H9 (cell line): ENCODE measurements around the gene CLK3. TPM values are rescaled to one million over a fixed set of nuclear protein-coding genes. Genes with fewer than 3 reads are reported as not detected.
A peak's percentile ranks its signal among the peaks of the same experiment; 100 is the strongest.

Experiments used
- DNase-seq: peaks from one replicate; pipeline ENCODE4 v3.0.0-alpha.2; 2017
- H2AFZ ChIP-seq: one replicate; pipeline ENCODE4 v1.6.1; 2013; ENCODE audit warnings: mild to moderate bottlenecking, low read length, control low read depth, moderate library complexity
- H2AK5ac ChIP-seq: 2 replicates; pipeline ENCODE4 v1.6.1; 2013; ENCODE audit warnings: low read length, control low read depth, mixed read lengths; ENCODE audit not compliant: insufficient read length
- H2BK120ac ChIP-seq: one replicate; pipeline ENCODE4 v1.6.1; 2013; ENCODE audit warnings: low read depth, mild to moderate bottlenecking, low read length, control low read depth, inconsistent platforms; ENCODE audit not compliant: poor library complexity, severe bottlenecking
- H2BK12ac ChIP-seq: 2 replicates; pipeline ENCODE4 v1.6.1; 2013; ENCODE audit warnings: low read length, control low read depth, mixed read lengths, low read depth; ENCODE audit not compliant: insufficient read length
- H2BK15ac ChIP-seq: 2 replicates; pipeline ENCODE4 v1.6.1; 2013; ENCODE audit warnings: low read depth, low read length, control low read depth
- H2BK20ac ChIP-seq: one replicate; pipeline ENCODE4 v1.6.1; 2013; ENCODE audit warnings: low read depth, mild to moderate bottlenecking, low read length, control low read depth, inconsistent platforms; ENCODE audit not compliant: poor library complexity, severe bottlenecking
- H2BK5ac ChIP-seq: 2 replicates; pipeline ENCODE4 v1.6.1; 2013; ENCODE audit warnings: low read length, control low read depth, mixed read lengths; ENCODE audit not compliant: insufficient read length
- H3K14ac ChIP-seq: 2 replicates; pipeline ENCODE4 v1.6.1; 2013; ENCODE audit warnings: low read length, control low read depth; ENCODE audit not compliant: insufficient read depth
- H3K18ac ChIP-seq: 2 replicates; pipeline ENCODE4 v1.6.1; 2013; ENCODE audit warnings: low read depth, mild to moderate bottlenecking, mixed read lengths, low read length, control low read depth; ENCODE audit not compliant: insufficient read length
- H3K23ac ChIP-seq: 2 replicates; pipeline ENCODE4 v1.6.1; 2013; ENCODE audit warnings: low read length, control low read depth, mixed read lengths, low read depth; ENCODE audit not compliant: insufficient read length
- H3K23me2 ChIP-seq: 2 replicates; pipeline ENCODE4 v1.6.1; 2013; ENCODE audit warnings: low read depth, mild to moderate bottlenecking, mixed read lengths, low read length, control low read depth; ENCODE audit not compliant: insufficient read length, poor library complexity, severe bottlenecking
- H3K27ac ChIP-seq: 2 replicates; pipeline ENCODE4 v1.5.1; 2013; ENCODE audit warnings: low read length, control low read depth, mixed read lengths, low read depth; ENCODE audit not compliant: insufficient read length
- H3K27me3 ChIP-seq: 2 replicates; pipeline ENCODE4 v1.6.1; 2013; ENCODE audit warnings: low read length, control low read depth, inconsistent platforms; ENCODE audit not compliant: insufficient read depth
- H3K4ac ChIP-seq: 2 replicates; pipeline ENCODE4 v1.6.1; 2013; ENCODE audit warnings: low read depth, mild to moderate bottlenecking, control low read depth, inconsistent platforms, low read length, moderate library complexity
- H3K4me1 ChIP-seq: 2 replicates; pipeline ENCODE4 v1.6.1; 2013; ENCODE audit warnings: low read length, control low read depth, inconsistent platforms; ENCODE audit not compliant: insufficient read depth
- H3K4me2 ChIP-seq: 2 replicates; pipeline ENCODE4 v1.6.1; 2013; ENCODE audit warnings: low read length, control low read depth, mixed read lengths; ENCODE audit not compliant: insufficient read length, insufficient read depth
- H3K56ac ChIP-seq: 2 replicates; pipeline ENCODE4 v1.6.1; 2013; ENCODE audit warnings: low read depth, mild to moderate bottlenecking, mixed read lengths, low read length, control low read depth; ENCODE audit not compliant: insufficient read length
- H3K79me1 ChIP-seq: 2 replicates; pipeline ENCODE4 v1.6.1; 2013; ENCODE audit warnings: low read depth, mild to moderate bottlenecking, moderate library complexity, low read length, control low read depth, inconsistent platforms; ENCODE audit not compliant: insufficient read depth, poor library complexity, severe bottlenecking
- H3K79me2 ChIP-seq: 2 replicates; pipeline ENCODE4 v1.6.1; 2013; ENCODE audit warnings: low read length, control low read depth, inconsistent platforms; ENCODE audit not compliant: insufficient read depth
- H3K9ac ChIP-seq: 2 replicates; pipeline ENCODE4 v1.6.1; 2013; ENCODE audit warnings: low read length, control low read depth, mixed read lengths; ENCODE audit not compliant: insufficient read length; ENCODE audit errors: extremely low read depth
- H3K9me3 ChIP-seq: one replicate; pipeline ENCODE4 v1.6.1; 2013; ENCODE audit warnings: low read depth, low read length, inconsistent platforms; ENCODE audit not compliant: control insufficient read depth
- H3T11ph ChIP-seq: one replicate; pipeline ENCODE4 v1.6.1; 2013; ENCODE audit warnings: mild to moderate bottlenecking, low read length, control low read depth, inconsistent platforms
- H4K20me1 ChIP-seq: one replicate; pipeline ENCODE4 v1.6.1; 2013; ENCODE audit not compliant: control insufficient read depth, insufficient read length, insufficient read depth
- H4K5ac ChIP-seq: 2 replicates; pipeline ENCODE4 v1.6.1; 2013; ENCODE audit warnings: low read depth, mild to moderate bottlenecking, mixed read lengths, low read length, control low read depth; ENCODE audit not compliant: insufficient read length
- H4K8ac ChIP-seq: replicated peaks from 2 replicates; pipeline ENCODE4 v1.6.1; 2013; ENCODE audit warnings: low read length, control low read depth, mixed read lengths, low read depth; ENCODE audit not compliant: insufficient read length
- H4K91ac ChIP-seq: 2 replicates; pipeline ENCODE4 v1.6.1; 2013; ENCODE audit warnings: low read depth, mild to moderate bottlenecking, moderate library complexity, mixed read lengths, low read length, control low read depth; ENCODE audit not compliant: insufficient read length
- H3K27ac Mint-ChIP-seq, 3 experiments: 2 replicates in 2 of 3; 3 replicates in 1 of 3; pipeline ENCODE4 v1.8.0; 2020 to 2021; ENCODE audit warnings: mixed read lengths in 3 of 3, mild to moderate bottlenecking in 1 of 3, moderate library complexity in 1 of 3
- H3K27me3 Mint-ChIP-seq: 2 replicates; pipeline ENCODE4 v1.8.0; 2021; ENCODE audit warnings: low read depth, mild to moderate bottlenecking, moderate library complexity, mixed read lengths
- H3K36me3 Mint-ChIP-seq, 3 experiments: 2 replicates in 2 of 3; 3 replicates in 1 of 3; pipeline ENCODE4 v1.8.0; 2020 to 2021; ENCODE audit warnings: low read depth in 3 of 3, mixed read lengths in 3 of 3; ENCODE audit not compliant: insufficient read depth in 1 of 3
- H3K4me1 Mint-ChIP-seq, 2 experiments: 2 replicates each; pipeline ENCODE4 v1.8.0; 2020; ENCODE audit warnings: mixed read lengths in 2 of 2
- H3K4me3 Mint-ChIP-seq, 2 experiments: 2 replicates in 1 of 2; 3 replicates in 1 of 2; pipeline ENCODE4 v1.8.0; 2020 to 2021; ENCODE audit warnings: mild to moderate bottlenecking in 2 of 2, mixed read lengths in 2 of 2, moderate library complexity in 1 of 2
- H3K9me3 Mint-ChIP-seq, 2 experiments: 2 replicates in 1 of 2; 3 replicates in 1 of 2; pipeline ENCODE4 v1.8.0; 2020; ENCODE audit warnings: mild to moderate bottlenecking in 2 of 2, mixed read lengths in 2 of 2, moderate library complexity in 1 of 2
- CTCF ChIP-seq: fragments of 200-600 bp; sonication (generic); conservative IDR thresholded peaks from 3 replicates; pipeline ENCODE4 v1.8.0; 2021; ENCODE audit warnings: antibody characterized with exemption, mild to moderate bottlenecking
- total RNA-seq: library from RNA; stranded (reverse); gene quantifications from 2 replicates; pipeline ENCODE4 v1.2.1, GENCODE V29; 2021

CLK3 gene
- total RNA-seq, 1 experiment from 2014 or later, result 40.8 TPM

- H3K23me2 ChIP-seq, result peaks cover 16% of the 10 kb centered on the region
- no peak overlapping the region for H3K14ac ChIP-seq
- no peak for TF ChIP-seq CTCF
- H3K27ac Mint-ChIP-seq, result no peak overlapping the region; a peak in 1 of 7 replicates
- H3K27me3 ChIP-seq, result no peaks in the 10 kb centered on the region; the same call in 1 of the 2 replicates
- no peaks in the 10 kb centered on the region for H3K4me1 ChIP-seq
- no peak overlapping the region for H2BK20ac ChIP-seq
- H2BK120ac ChIP-seq, result no peak overlapping the region
- H3K4ac ChIP-seq, result no peak overlapping the region
- no peak overlapping the region for H2AK5ac ChIP-seq
- H4K8ac ChIP-seq, result no peak overlapping the region
- H3K18ac ChIP-seq, result no peak overlapping the region
- no peak overlapping the region for H2AFZ ChIP-seq
- H3K27me3 Mint-ChIP-seq, result peaks cover 19% of the 10 kb centered on the region
- no peak for DNase-seq
- H2BK12ac ChIP-seq, result no peak overlapping the region
- peak overlapping the region; percentile 84 for H3K4me2 ChIP-seq
- H3K56ac ChIP-seq, result no peak overlapping the region
- H3K4me3 Mint-ChIP-seq, result peak overlapping the region; percentile 85 to 93
- H4K5ac ChIP-seq, result no peak overlapping the region
- peaks cover 21 to 30% (median 28%) of the 10 kb centered on the region in 3 experiments; a peak in 6 of 7 replicates for H3K36me3 Mint-ChIP-seq
- peaks cover 25% of the 10 kb centered on the region; the same call in 1 of the 2 replicates for H3K79me2 ChIP-seq
- H4K20me1 ChIP-seq, result no peaks in the 10 kb centered on the region
- H3T11ph ChIP-seq, result no peak overlapping the region
- H2BK15ac ChIP-seq, result no peak overlapping the region
- H3K9me3 ChIP-seq, result no peaks in the 10 kb centered on the region
- no peak overlapping the region for H2BK5ac ChIP-seq
- H3K9ac ChIP-seq, result peak overlapping the region; percentile 86
- no peak overlapping the region for H4K91ac ChIP-seq
- H3K4me1 Mint-ChIP-seq, result peaks cover 27 to 32% of the 10 kb centered on the region in 2 experiments
- no peak overlapping the region for H3K23ac ChIP-seq
- peaks cover 12% of the 10 kb centered on the region for H3K79me1 ChIP-seq
- H3K27ac ChIP-seq, result no peak overlapping the region
- H3K9me3 Mint-ChIP-seq, result no peaks in the 10 kb centered on the region
These were observed 1.4 kb downstream of the CLK3 start for GRCh38 chr15:74616996-74617395.
